GM20000 (cell line): ENCODE data around the gene ACSF3.

Experiments used
- DNase-seq: peaks from one replicate; pipeline ENCODE4 v3.0.0; 2012; ENCODE audit warnings: low spot score
- TF ChIP-seq, protein P1 (sequence below): IDR thresholded peaks from 2 replicates; pipeline ENCODE4 v1.5.1; 2012; ENCODE audit warnings: mild to moderate bottlenecking, control low read depth; ENCODE audit errors: extremely low read depth, missing control alignments

ACSF3 gene

DNA sequence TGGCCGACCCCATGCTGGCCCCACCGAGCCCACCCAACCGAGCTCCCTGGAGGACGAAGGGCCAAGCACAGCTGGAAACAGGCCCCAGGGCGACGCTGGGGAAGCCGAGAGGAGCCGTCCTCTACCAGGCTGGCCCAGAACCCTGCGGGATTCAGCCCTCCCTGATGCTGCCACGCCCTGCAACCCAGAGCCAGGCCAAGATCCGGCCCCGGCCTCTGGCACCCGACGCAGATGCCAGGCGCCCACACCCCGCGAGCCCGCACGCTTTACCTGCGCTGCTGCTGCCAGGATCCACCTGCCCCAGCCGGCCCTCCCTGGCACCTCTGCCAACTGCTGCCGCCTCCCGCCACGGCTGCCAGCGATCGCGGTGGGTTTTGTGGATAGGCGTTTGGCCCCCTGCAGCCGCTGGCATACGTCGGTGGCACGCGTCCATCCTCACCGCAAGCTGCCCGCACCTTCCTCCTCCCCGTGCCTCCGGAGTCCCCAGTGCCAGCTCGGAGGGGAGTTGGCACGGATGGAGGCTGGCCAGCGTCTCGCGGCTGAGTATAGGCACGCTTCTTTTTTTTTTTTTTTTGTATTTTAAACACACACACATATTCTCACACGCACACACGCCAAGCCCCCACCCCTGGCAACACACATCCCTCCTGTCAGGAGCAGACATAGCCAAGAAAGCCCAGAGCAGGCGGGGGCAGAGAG, 41.3 kb upstream of the ACSF3 start:
- TF ChIP-seq, protein P1, sequence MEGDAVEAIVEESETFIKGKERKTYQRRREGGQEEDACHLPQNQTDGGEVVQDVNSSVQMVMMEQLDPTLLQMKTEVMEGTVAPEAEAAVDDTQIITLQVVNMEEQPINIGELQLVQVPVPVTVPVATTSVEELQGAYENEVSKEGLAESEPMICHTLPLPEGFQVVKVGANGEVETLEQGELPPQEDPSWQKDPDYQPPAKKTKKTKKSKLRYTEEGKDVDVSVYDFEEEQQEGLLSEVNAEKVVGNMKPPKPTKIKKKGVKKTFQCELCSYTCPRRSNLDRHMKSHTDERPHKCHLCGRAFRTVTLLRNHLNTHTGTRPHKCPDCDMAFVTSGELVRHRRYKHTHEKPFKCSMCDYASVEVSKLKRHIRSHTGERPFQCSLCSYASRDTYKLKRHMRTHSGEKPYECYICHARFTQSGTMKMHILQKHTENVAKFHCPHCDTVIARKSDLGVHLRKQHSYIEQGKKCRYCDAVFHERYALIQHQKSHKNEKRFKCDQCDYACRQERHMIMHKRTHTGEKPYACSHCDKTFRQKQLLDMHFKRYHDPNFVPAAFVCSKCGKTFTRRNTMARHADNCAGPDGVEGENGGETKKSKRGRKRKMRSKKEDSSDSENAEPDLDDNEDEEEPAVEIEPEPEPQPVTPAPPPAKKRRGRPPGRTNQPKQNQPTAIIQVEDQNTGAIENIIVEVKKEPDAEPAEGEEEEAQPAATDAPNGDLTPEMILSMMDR: no peak
- no peak for DNase-seq

DNA sequence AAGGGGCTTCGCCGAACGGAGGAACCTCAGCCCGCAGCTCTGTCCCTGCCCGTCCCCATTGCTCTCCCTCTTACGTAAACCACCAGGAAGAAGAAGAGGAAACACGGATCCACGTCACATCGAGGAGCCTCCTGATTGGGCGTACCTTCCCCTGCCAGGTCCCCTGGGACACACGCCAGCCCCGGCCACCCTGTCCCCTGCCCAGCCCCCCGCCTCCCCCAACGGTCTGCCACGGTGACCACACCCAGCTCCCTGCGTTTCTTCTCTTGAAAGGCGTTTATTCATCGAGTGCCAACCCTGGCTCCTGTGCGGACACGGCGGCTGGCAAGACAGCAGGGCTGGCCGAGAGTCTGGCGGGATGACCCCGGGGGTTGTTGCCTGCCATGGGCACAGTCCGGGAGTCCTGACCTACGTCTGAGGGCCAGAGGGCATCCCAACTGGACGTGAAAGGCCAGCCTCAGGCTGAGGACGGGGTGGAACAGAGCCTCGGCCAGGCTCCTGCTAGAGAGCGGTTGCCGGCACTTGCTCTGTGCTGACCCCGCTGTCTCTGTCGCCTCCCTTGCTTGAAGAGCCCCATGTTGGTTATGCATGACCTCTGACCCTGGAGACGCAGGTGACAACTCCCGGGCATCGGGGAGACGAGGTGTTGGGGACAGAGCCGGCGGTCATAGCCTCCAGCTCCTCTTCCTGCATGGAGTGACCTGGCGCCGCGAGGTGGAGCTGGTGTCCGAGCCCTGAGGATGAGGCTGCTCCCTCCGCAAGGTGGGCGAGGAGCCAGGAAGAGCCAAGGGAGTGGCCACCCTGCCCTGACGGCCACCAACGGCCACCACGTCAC, 40.5 kb upstream of the ACSF3 start:
- DNase-seq: no peak
- TF ChIP-seq, protein P1: no peak

DNA sequence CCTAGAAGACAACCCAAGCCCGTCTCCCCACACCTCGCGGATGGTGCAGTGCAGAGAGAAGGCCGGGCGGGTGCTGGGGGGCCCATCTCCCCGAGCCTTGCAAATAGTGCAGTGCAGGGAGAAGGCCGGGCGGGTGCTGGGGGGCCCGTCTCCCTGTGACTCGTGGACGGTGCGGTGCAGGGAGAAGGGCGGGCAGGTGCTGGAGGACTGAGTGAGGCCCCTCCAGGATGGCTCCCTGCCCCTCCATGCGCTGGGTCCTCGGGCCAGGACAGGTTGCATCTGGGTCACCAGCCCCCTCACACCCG, 40.0 kb upstream of the ACSF3 start:
- TF ChIP-seq, protein P1: no peak
- DNase-seq: no peak

DNA sequence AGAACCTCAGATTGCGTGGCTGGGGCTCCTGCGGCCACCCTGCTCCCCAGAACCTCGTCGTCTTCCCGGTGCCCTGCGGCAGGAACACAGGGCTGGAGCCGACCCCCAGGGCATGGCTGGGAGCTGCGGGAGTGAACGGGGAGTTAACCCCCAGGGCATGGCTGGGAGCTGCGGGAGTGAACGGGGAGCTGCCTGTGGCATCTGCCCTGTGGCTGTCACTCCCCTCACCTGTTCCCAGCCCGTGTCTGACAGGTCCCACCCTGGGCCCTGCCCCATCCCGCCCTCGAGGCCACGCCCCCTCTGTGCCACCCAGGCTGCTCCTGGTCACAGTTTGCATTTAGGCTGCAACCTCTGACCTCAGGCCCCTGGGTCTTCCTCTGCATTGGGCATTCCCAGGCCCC, 39.4 kb upstream of the ACSF3 start:
- TF ChIP-seq, protein P1: no peak
- no peak for DNase-seq

DNA sequence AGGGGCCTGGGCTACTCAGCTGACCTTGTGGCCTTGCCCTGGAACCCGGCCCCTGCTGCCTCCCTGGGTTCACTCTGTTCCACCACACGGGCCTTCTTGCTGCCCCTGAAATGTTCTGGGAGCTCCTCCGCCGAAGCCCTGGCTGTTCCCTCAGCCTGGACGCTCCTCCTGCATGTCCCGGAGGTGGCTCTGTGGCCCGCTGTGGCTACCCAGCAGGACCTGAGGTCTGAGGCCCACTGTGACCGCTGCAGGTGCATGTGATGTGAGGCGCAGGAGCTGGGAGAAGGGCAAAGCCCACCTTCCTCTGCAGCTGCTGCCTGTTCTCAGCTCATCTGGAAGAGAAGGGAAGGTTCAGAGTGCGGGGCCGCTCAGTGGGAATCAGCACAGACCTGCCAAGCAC, 38.9 kb upstream of the ACSF3 start:
- TF ChIP-seq, protein P1: no peak
- no peak for DNase-seq

DNA sequence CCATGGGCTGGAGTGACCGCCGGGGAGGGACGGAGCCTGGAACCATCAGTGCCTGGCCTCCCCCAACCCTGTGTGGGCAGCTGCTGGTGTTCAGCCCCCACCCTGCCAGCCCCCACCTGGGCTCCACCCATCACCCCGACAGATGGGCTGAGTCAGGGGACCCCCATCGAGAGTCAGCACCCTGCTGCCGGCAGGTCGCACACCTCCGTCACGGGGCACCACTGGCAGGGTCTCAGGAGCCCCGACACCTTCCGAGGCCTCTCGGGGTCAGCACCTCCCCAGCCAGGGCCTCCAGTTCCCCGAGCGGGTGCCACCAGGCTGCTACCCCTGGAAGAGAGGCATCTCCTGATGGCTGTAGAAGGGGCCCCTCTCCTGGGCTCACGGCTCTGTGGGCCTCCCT, 38.3 kb upstream of the ACSF3 start:
- DNase-seq: no peak
- TF ChIP-seq, protein P1: no peak

DNA sequence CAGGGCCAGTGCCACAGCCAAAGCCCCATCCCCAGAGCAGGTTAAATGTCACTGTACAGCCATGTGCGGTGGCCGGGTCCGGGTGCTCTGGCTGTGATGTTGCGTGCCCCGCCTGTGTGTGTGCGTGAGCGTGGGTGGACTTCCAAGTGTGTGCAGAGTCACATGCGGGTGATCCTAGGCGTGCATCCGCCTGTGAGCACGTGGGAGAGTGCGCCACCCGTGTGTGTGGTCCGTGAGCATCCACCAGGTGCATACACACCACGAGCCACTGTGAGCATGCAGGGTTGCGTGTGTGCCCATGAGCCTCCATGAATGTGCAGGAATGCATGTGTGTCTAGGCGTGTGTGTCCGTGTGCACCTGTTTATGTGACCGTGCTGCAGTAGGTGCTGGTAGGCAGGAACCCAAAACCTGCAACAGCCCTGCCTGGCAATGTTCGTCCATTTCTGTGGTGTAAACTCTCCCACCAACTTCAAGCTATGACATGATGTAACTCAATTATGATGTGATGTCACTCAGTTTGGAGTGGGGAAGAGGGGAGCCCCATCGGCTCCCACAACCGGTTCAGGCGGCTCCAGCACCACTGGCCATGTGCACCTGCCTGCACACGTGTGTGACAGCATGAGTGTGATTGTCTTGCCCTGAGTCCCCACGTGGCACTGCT, 37.6 kb upstream of the ACSF3 start:
- no peak for DNase-seq
- TF ChIP-seq, protein P1: no peak
